ENCODE data around the gene SPNS3. TPM values are rescaled to one million over a fixed set of nuclear protein-coding genes. Genes with fewer than 3 reads are reported as not detected.
A peak's percentile ranks its signal among the peaks of the same experiment; 100 is the strongest.

The SPNS3 gene
- total and polyA plus RNA-seq, 7 donors, result 0.09 TPM; not detected in 6

GRCh38 chr17:4530799-4531730 is 97.3 kb downstream of the SPNS3 start:
- ATAC-seq (peak in 2 of 4 donors; percentile 22 to 25), DNase-seq (peak; percentile 20 to 71)
- Histone ChIP-seq H3K9me3 (no peaks in the 10 kb centered on the region), H3K36me3 (ENCODE audit: insufficient read depth in 1 of 2, low read depth in 1 of 2) (no peaks in the 10 kb centered on the region), H3K27ac (peak overlapping the region; percentile 2), H3K27me3 (ENCODE audit: insufficient read depth in 3 of 3, low read length in 2 of 3) (peaks cover 0 to 2% (median 0%) of the 10 kb centered on the region in 3 donors), H3K4me3 (no peak overlapping the region), H3K4me1 (peaks cover 4% of the 10 kb centered on the region)
- intact Hi-C loops (cut with DNase I), result no loop called here
- TF ChIP-seq CTCF (IDR thresholded peaks at IDR 0.05), result no peak
- WGBS, 3 donors, result 41 to 46% (median 43%) methylated on average over 30 of the region's 30 CpGs

DNA sequence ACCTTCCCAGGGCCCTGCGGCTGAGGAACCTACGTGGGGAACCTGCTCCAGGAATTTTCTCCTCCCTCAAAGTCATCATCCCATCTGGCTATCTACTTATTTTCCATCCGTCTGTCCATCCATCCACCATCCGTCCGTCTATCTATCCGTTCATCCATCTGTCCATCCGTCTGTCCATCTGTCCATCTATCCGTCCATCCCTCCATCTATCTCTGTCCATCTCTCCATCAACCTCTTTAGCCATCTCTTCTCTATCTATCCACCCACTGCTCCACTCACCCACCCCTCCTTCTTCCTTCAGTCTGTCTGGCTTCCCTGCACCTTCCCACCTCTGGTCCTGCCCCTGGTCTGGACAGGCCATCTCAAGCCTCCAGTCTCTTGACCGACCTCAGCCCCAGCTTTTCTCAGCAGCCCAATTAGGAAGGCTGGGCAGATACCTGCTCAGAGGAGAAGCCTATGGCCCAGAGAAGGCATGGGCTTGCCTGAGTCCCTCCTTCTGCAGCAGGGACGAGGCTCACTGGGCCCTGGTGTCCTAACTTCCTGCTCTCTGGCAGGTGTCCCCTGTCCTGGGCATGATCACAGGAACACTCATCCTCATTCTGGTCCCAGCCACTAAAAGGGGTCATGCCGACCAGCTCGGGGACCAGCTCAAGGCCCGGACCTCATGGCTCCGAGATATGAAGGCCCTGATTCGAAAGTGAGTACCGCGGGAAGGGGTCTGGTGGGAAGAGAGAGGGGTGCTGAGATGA is 98.4 kb downstream of the SPNS3 start:
- Histone ChIP-seq H3K27ac (no peak overlapping the region), H3K4me1 (peaks cover 13% of the 10 kb centered on the region)
- intact Hi-C loops (cut with DNase I), result no loop called here

DNA sequence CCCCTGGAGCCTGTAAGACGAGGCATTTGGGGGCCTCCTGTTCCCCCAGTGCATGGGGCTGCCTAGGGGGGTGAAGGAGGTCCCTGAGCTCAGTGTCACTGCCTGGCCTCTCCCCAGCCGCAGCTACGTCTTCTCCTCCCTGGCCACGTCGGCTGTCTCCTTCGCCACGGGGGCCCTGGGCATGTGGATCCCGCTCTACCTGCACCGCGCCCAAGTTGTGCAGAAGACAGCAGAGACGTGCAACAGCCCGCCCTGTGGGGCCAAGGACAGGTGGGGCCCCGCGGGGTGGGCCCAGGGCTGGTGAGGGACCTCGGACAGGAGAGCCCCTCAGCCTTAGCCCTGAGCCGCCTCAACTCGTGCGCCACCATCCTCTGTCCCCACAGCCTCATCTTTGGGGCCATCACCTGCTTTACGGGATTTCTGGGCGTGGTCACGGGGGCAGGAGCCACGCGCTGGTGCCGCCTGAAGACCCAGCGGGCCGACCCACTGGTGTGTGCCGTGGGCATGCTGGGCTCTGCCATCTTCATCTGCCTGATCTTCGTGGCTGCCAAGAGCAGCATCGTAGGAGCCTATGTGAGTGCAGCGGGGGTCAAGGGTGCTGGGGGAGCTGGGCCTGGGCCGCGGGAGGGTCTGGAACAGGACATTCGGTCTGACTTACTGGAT is 99.3 kb downstream of the SPNS3 start:
- Histone ChIP-seq H3K27me3 (ENCODE audit: insufficient read depth in 3 of 3, low read length in 2 of 3) (no peaks in the 10 kb centered on the region), H3K27ac (no peak overlapping the region), H3K4me3 (no peak overlapping the region), H3K36me3 (ENCODE audit: insufficient read depth in 1 of 2, low read depth in 1 of 2) (peaks cover 0 to 6% of the 10 kb centered on the region in 2 donors), H3K9me3 (no peaks in the 10 kb centered on the region), H3K4me1 (peaks cover 16% of the 10 kb centered on the region)
- no peak for TF ChIP-seq CTCF (IDR thresholded peaks at IDR 0.05)
- intact Hi-C loops (cut with DNase I), result no loop called here
- WGBS, 3 donors, result 87 to 90% (median 88%) methylated on average over 33 of the region's 33 CpGs
- peak in 1 of 2 donors; percentile 11 for DNase-seq
- ATAC-seq, result no peak

More for the DNA sequence above, 98.4 kb downstream of the SPNS3 start:
- no peak for ATAC-seq
- no peak for DNase-seq
- H3K9me3 ChIP-seq, result no peaks in the 10 kb centered on the region
- WGBS, 3 donors, result 83 to 90% (median 89%) methylated on average over 17 of the region's 17 CpGs
- TF ChIP-seq CTCF (IDR thresholded peaks at IDR 0.05), result no peak
- H3K27me3 ChIP-seq (ENCODE audit: insufficient read depth in 3 of 3, low read length in 2 of 3), result no peaks in the 10 kb centered on the region
- no peaks in the 10 kb centered on the region for H3K36me3 ChIP-seq (ENCODE audit: insufficient read depth in 1 of 2, low read depth in 1 of 2)
- H3K4me3 ChIP-seq, result no peak overlapping the region

DNA sequence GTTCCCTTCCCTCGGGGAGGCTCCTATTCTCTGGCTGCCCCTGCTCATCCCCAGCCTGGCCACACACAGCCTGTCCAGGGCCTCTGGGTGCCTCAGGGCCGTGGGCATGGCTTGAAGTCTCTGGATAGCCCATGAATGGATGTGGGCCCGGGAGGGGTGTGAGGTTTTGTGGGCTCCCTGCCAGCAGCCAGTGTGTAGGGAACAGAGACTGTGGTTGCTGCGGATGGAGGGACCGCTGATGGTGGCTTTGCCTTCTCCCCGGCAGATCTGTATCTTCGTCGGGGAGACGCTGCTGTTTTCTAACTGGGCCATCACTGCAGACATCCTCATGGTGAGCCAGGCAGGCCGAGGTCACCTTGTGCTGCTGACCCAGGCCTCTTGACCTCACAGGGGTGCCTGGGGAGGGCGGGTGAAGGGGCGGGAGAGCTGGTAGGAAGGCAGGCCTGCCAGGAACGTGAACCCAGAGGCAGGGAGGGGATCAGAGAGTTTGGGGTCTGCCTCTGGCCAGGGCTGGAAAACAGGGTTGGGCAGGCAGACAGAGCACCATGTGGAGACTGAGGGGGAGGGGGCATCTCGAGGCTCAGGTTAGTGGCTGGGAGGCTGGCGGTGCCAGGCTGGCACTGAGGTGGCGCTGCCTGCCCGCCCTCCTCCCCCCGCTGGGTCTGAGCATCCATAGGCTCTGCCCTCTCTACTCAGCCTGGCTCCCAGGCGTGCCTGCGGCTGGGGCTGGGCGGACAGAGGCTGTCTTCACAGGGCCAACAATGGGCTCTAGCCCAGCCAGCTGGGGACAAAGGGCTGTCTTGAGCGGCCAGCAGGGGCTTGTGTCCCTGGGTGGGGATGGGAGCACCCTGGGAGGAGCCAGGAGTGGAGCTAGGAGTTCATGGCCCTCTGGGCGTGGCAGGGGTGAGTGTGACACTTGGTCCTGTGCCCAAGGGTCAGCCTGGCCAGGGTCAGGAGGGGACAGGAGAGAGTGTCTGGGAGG is 100.1 kb downstream of the SPNS3 start:
- no peaks in the 10 kb centered on the region for H3K27me3 ChIP-seq (ENCODE audit: insufficient read depth in 3 of 3, low read length in 2 of 3)
- WGBS, 3 donors, result 58 to 60% (median 58%) methylated on average over 20 to 23 of the region's 23 CpGs
- peak overlapping the region; percentile 15 for H3K27ac ChIP-seq
- peak; percentile 26 to 65 for DNase-seq
- peaks cover 0 to 12% of the 10 kb centered on the region in 2 donors for H3K36me3 ChIP-seq (ENCODE audit: insufficient read depth in 1 of 2, low read depth in 1 of 2)
- intact Hi-C loops (cut with DNase I), result no loop called here
- no peak for TF ChIP-seq CTCF (IDR thresholded peaks at IDR 0.05)
- H3K9me3 ChIP-seq, result no peaks in the 10 kb centered on the region
- no peak overlapping the region for H3K4me3 ChIP-seq
- peaks cover 17% of the 10 kb centered on the region for H3K4me1 ChIP-seq
- ATAC-seq, result peak in 3 of 4 donors; percentile 15 to 22 (median 19)

All from psoas muscle (tissue), 8 donors.